ENCODE data around the gene CCDC85B. TPM values are rescaled to one million over a fixed set of nuclear protein-coding genes. Genes with fewer than 3 reads are reported as not detected.

CCDC85B gene
- total RNA-seq, 1 donor from 2014 or later, result 27.9 TPM

GRCh38 chr11:65866509-65867283, 23.8 kb upstream of the CCDC85B start:
- no peak for ATAC-seq (ENCODE audit: poor library complexity)
- intact Hi-C loops (cut with DNase I), result no loop called here

GRCh38 chr11:65867284-65868071, 23.0 kb upstream of the CCDC85B start:
- intact Hi-C loops (cut with DNase I), result no loop called here
- DNase-seq (peak; percentile 56), ATAC-seq (ENCODE audit: poor library complexity) (no peak)

More at GRCh38 chr11:65866509-65867283, 23.8 kb upstream of the CCDC85B start:
- peak; percentile 41 for DNase-seq

DNA sequence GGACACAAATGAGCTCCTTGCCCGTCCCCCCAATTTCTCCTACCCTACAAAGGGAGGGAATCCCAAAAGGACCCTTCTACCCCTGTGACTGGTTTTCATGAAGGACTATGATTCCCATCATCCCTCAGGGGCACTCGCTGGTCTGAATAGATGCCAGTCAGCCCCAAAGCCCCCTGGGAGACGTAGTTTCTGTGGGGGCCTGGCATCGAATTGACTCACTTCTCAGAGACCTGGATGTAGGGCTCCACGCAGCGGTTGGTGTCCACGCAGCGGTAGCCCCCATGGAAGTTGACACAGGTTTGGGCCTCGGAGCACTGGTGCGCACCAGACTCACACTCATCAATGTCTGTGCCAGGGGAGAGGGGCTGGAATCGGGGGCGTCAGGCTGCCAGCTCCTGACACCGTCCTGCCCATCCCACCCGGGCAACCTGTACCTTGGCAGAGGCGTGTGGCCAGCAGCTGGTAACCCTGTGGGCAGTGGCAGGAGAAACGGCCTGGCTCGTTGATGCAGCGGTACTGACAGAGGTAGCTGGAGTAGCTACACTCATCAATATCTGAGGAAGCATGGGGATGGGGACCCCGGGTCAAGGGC, 22.3 kb upstream of the CCDC85B start:
- intact Hi-C loops (cut with DNase I), result no loop called here
- ATAC-seq (ENCODE audit: poor library complexity) (no peak), DNase-seq (peak; percentile 40)

DNA sequence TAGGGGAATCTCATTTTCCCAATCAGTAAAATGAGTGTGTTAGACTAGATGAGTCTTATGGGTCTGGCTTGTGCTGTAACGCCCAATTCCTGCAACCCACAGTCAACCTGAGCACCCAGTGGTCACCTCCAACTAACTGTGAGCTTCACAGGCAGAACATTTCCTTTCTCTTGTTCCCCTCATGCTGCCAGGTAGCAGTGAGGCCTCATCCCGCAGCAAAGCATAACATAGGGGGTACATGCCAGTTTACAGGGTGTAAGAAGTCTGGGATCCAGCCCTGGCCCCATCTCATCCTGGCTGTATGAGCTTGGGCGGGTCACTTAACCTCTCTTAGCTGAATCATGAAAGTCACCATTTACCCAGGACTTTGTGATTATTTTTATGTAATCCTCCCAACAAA, 21.6 kb upstream of the CCDC85B start:
- DNase-seq (no peak), ATAC-seq (ENCODE audit: poor library complexity) (no peak)
- intact Hi-C loops (cut with DNase I), result no loop called here

GRCh38 chr11:65869643-65870306, 20.7 kb upstream of the CCDC85B start:
- intact Hi-C loops (cut with DNase I), result no loop called here
- DNase-seq (peak; percentile 42), ATAC-seq (ENCODE audit: poor library complexity) (no peak)

DNA sequence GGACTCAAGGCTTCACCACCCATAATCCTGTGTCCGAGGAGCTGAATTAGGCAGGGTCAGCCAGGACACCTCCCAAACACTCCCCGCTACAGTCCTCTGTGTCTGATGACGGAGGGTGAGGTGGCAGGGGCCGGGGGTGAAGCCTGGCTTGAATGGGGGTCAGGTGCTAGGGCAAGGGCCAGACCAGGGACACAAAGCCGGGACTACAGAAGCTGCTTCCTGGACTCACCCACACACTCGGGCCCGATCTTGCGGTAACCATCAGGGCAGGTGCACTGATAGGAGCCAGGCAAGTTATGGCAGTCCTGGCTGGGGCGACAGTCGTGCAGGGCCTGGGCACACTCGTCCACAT, 20.2 kb upstream of the CCDC85B start:
- DNase-seq (peak; percentile 37), ATAC-seq (ENCODE audit: poor library complexity) (no peak)
- intact Hi-C loops (cut with DNase I), result no loop called here

DNA sequence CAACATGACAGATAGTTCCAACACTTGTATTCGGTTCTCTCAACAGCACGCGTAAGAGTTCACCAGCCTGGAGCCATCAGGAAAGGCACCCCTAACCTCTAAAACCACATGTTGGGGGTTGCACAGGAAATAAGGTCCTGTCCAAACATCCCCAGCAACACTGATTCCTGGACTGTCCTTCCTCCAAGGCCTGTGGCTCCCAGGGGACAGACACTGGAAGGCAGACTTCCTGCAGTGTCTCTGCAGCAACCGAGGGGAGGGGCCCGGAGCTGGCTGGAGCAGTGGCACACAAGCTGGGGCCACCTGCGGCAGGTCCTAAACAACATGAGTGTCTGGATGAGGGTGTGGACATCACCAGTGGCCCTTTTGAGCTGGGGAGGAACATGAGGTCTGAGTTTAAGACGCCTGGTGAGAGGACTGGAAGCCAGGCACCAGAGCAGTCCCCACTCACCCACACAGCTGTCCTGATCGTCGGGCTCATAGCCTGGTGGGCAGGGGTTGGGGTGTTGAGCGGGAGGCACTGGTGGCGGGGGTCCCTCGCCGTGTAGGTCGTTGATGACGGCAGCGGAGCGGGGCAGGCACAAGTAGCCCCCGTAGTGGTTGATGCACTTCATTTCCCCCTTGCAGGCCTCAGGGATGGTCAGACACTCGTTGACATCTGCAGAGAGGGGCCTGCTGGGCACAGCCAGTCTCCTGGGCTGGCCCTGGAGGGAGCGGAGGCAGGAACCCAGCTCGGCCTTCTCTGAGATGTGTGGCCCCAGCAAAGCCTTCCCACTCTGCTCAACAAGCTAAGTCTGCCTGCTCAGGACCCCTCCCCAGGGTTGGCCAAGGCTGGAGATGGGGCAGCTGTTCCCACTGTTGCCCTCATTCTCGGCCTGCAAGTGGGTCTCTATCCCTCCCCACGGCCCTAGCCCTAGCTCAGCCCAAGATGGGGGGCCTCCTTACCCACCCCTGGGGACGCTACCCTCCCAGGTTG, 19.5 kb upstream of the CCDC85B start:
- ATAC-seq (ENCODE audit: poor library complexity) (no peak), DNase-seq (peak; percentile 76)
- intact Hi-C loops (cut with DNase I), result no loop called here

DNA sequence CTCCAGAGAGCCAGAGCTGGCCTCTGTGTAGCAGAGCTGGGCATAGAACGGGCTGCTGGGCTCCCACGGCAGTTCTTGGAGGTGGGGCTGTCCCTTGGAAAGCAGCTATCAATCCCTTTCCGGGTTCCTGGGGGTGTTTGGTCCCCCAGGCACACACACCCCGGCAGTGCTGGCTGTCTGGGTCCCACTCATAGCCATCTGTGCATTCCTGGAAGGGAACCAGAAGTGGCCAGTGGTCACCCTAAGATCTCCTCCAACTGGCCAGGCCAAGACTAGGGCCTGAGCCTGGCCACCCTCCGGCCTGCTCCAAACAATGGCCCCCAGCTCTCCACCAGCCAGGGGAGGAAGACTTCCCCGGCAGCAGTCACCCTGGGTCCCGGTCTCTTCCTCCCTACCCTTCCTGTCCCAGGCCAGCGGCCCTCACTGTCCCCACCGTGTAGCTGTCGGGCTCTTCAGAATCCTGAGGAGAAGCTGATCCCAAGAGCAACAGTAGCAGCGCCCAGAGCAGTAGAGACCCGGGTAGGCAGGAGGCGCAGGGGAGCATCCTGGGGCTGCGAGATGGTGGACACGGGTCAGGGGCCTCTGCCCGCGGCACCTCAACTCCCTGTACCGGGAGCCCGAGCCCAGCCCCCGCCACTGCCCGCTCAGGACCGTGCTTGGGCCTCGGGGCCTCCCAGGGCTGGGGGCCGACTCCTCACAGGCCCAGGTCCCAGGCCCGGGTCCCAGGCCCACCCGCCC, 18.5 kb upstream of the CCDC85B start:
- intact Hi-C loops (cut with DNase I), result no loop called here
- DNase-seq (peak; percentile 56), ATAC-seq (ENCODE audit: poor library complexity) (peak; percentile 9)

GRCh38 chr11:65872586-65873317, 17.7 kb upstream of the CCDC85B start, which contains the start of gene EFEMP2:
TSS of gene EFEMP2 (minus strand) at chr11:65872800. CDS start at chr11:65872354, 446 bp downstream.
- intact Hi-C loops (cut with DNase I), result no loop called here
- peak; percentile 42 for ATAC-seq (ENCODE audit: poor library complexity)
- DNase-seq, result peak; percentile 69

DNA sequence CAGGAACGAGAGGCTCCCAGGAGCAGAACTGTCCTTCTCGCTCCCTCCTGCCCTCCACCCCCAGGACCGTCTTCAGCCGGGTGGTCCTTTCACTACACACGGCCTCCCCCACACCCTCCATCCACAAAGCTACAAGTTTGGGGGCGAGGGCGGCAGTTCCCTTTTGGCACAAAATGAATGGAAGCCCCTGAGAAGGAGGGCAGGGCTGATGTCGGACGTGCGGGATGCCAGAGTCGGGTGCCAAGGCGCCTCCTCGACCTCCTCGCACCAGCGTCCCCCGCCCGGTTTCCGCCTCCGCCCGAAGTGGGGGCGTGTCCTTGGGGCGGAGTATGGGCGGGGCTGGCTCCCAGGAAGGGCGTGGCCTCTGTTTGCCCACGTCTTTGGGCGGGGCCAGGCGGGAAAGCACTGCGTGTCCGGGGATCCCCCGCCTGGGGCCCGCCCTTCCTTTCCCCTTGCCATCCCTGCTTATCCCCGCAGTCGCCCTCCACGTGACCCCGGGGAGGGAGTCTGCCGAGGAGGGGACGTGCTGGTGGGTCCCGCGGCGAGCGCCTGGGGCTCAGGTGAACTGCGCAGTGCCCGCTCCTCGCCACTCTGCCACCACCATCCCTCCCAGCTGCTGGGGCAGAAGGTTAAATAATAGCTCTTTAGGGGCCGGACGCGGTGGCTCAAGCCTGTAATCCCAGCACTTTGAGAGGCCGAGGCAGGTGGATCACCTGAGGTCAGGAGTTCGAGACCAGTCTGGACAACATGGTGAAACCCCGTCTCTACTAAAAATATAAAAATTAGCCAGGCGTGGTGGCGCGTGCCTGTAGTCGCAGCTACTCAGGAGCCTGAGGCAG, 16.9 kb upstream of the CCDC85B start:
- ATAC-seq (ENCODE audit: poor library complexity) (peak; percentile 96), DNase-seq (peak; percentile 98)
- intact Hi-C loops (cut with DNase I), result no loop called here

- ATAC-seq (ENCODE audit: poor library complexity), result no peak
- intact Hi-C loops (cut with DNase I), result no loop called here
- DNase-seq, result no peak
Measured at GRCh38 chr11:65879617-65880016, 10.9 kb upstream of the CCDC85B start, which contains the start of gene CTSW. TSS of gene CTSW (plus strand) at chr11:65879837. CDS start at chr11:65879855, 18 bp downstream.

DNA sequence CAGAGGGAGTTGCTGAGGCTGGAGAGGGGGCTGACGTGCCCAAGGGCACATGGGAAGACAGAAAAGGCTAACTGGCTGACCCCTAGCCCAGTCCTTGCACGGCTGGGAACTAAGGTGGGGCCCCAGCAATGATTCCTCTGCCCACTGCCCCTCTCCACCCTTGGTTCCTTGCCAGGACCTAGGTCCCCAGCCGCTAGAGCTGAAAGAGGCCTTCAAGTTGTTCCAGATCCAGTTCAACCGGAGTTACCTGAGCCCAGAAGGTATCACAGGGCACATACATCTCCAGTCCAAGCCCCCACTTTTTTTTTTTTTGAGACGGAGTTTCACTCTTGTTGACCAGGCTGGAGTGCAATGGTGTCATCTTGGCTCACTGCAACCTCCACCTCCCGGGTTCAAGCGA, 10.4 kb upstream of the CCDC85B start:
- no peak for DNase-seq
- intact Hi-C loops (cut with DNase I), result no loop called here
- ATAC-seq (ENCODE audit: poor library complexity), result no peak

GRCh38 chr11:65880844-65881421, 9.5 kb upstream of the CCDC85B start:
- no peak for DNase-seq
- ATAC-seq (ENCODE audit: poor library complexity), result no peak
- intact Hi-C loops (cut with DNase I), result no loop called here

- DNase-seq, result peak; percentile 14
- intact Hi-C loops (cut with DNase I), result no loop called here
- ATAC-seq (ENCODE audit: poor library complexity), result no peak
Measured at GRCh38 chr11:65882120-65883057, 8.1 kb upstream of the CCDC85B start.
